GM06990 (cell line): ENCODE results near the gene RBPJL.

Experiments used
- DNase-seq: peaks from one replicate; pipeline ENCODE4 v3.0.0-alpha.2; 2011; ENCODE audit not compliant: insufficient read length; ENCODE audit errors: extremely low read depth
- H3K27me3 ChIP-seq: replicated peaks from 2 replicates; pipeline ENCODE4 v1.6.0; 2011; ENCODE audit warnings: low read length; ENCODE audit not compliant: control insufficient read depth, insufficient read depth
- H3K36me3 ChIP-seq: 2 replicates; pipeline ENCODE4 v1.5.1; 2011; ENCODE audit warnings: low read length; ENCODE audit not compliant: control insufficient read depth, insufficient read depth
- H3K4me3 ChIP-seq: replicated peaks from 2 replicates; pipeline ENCODE4 v1.5.1; 2011; ENCODE audit warnings: low read depth, mild to moderate bottlenecking, control low read depth, low read length
- CTCF ChIP-seq: IDR thresholded peaks from 2 replicates; pipeline ENCODE4 v1.5.1; 2011; ENCODE audit warnings: low read length, control low read depth, mild to moderate bottlenecking, inconsistent platforms; ENCODE audit not compliant: insufficient read depth, poor library complexity, severe bottlenecking

The RBPJL gene

GRCh38 chr20:45363611-45364492, 57.2 kb downstream of the RBPJL start:
- H3K4me3 ChIP-seq: peak overlapping the region; percentile 89
- no peak for TF ChIP-seq CTCF
- no peak for DNase-seq
- no peaks in the 10 kb centered on the region for H3K27me3 ChIP-seq
- H3K36me3 ChIP-seq: peaks cover 12% of the 10 kb centered on the region

- no peak for TF ChIP-seq CTCF
- no peak for DNase-seq
- Histone ChIP-seq H3K4me3 (no peak overlapping the region), H3K27me3 (no peaks in the 10 kb centered on the region), H3K36me3 (peaks cover 12% of the 10 kb centered on the region)
Observed at GRCh38 chr20:45365444-45365970, 58.9 kb downstream of the RBPJL start.

GRCh38 chr20:45366192-45366591, 59.6 kb downstream of the RBPJL start:
- Histone ChIP-seq H3K4me3 (no peak overlapping the region), H3K36me3 (peaks cover 12% of the 10 kb centered on the region), H3K27me3 (no peaks in the 10 kb centered on the region)
- TF ChIP-seq CTCF: no peak
- DNase-seq: no peak

GRCh38 chr20:45366631-45367030, 60.0 kb downstream of the RBPJL start:
- H3K4me3 ChIP-seq: no peak overlapping the region
- peaks cover 12% of the 10 kb centered on the region for H3K36me3 ChIP-seq
- TF ChIP-seq CTCF: no peak
- H3K27me3 ChIP-seq: no peaks in the 10 kb centered on the region
- no peak for DNase-seq

GRCh38 chr20:45367126-45367525, 60.5 kb downstream of the RBPJL start:
- DNase-seq: no peak
- no peaks in the 10 kb centered on the region for H3K27me3 ChIP-seq
- H3K36me3 ChIP-seq: peaks cover 12% of the 10 kb centered on the region
- no peak for TF ChIP-seq CTCF
- no peak overlapping the region for H3K4me3 ChIP-seq
